Small intestine (tissue), 16 donors: ENCODE data around the gene AMOT. TPM values are rescaled to one million over a fixed set of nuclear protein-coding genes. Genes with fewer than 3 reads are reported as not detected.
A peak's percentile ranks its signal among the peaks of the same experiment; 100 is the strongest.

Experiments used
- DNase-seq, 2 donors: peaks; one replicate each; pipeline versions ENCODE4 v3.0.0 to v3.0.0-alpha.2; 2013
- FAIRE-seq: peaks from 2 replicates; lab custom pipeline; 2012; peaks lifted over from hg19 to GRCh38; lab: Jason Lieb, UNC
- H3K27ac ChIP-seq, 3 donors: one replicate each; pipeline ENCODE4 v1.5.1; 2013; ENCODE audit warnings: low read length in 2 of 3, mild to moderate bottlenecking in 2 of 3, control low read depth in 1 of 3, inconsistent platforms in 1 of 3, low read depth in 1 of 3, moderate library complexity in 1 of 3
- H3K27me3 ChIP-seq, 3 donors: one replicate each; pipeline ENCODE4 v1.6.1; 2013; ENCODE audit warnings: low read length in 3 of 3, inconsistent platforms in 1 of 3; ENCODE audit not compliant: control insufficient read depth in 3 of 3, insufficient read depth in 3 of 3
- H3K36me3 ChIP-seq, 3 donors: one replicate each; pipeline ENCODE4 v1.6.1; 2013; ENCODE audit warnings: low read length in 3 of 3, inconsistent platforms in 1 of 3, low read depth in 1 of 3, mild to moderate bottlenecking in 1 of 3, moderate library complexity in 1 of 3; ENCODE audit not compliant: control insufficient read depth in 3 of 3, insufficient read depth in 2 of 3
- H3K4me1 ChIP-seq, 3 donors: one replicate each; pipeline ENCODE4 v1.6.1; 2013; ENCODE audit warnings: low read length in 2 of 3, inconsistent platforms in 1 of 3, low read depth in 1 of 3, mild to moderate bottlenecking in 1 of 3, moderate library complexity in 1 of 3; ENCODE audit not compliant: control insufficient read depth in 3 of 3, insufficient read depth in 2 of 3
- H3K4me3 ChIP-seq, 3 donors: one replicate each; pipeline ENCODE4 v1.5.1; 2013; ENCODE audit warnings: low read length in 3 of 3, control low read depth in 1 of 3, inconsistent platforms in 1 of 3, low read depth in 1 of 3, mild to moderate bottlenecking in 1 of 3, moderate library complexity in 1 of 3
- H3K9me3 ChIP-seq, 2 donors: one replicate each; pipeline ENCODE4 v1.6.1; 2013; ENCODE audit warnings: low read depth in 1 of 2, low read length in 1 of 2; ENCODE audit not compliant: control insufficient read depth in 2 of 2, insufficient read depth in 1 of 2
- WGBS, 3 donors: extraction: QIAGEN DNeasy Blood & Tissue Kit; methylation state at CpG; one replicate each; pipeline ENCODE4 v1.1.7; 2013; 5-methylcytosine and 5-hydroxymethylcytosine counted together
- long read RNA-seq, 10 donors: transcript quantifications; one replicate each; lab custom pipeline, GENCODE V29; 2026
- polyA plus RNA-seq, 4 donors: library from polyadenylated mRNA; stranded (reverse) in 3 of 4; unstranded in 1 of 4; fragments of 200-250 nt in 3 of 4; fragments of 120-200 nt in 1 of 4; gene quantifications; one replicate each; pipeline versions ENCODE4 v1.2.1 to v1.2.3, GENCODE V29; 2013
- donor health status: healthy with polysubstance abuse.
- donor health status: control.
- donor health status: control.
- donor health status: Bipolar disorder and iron deficiency.
- donor health status: healthy.

AMOT gene, protein sequence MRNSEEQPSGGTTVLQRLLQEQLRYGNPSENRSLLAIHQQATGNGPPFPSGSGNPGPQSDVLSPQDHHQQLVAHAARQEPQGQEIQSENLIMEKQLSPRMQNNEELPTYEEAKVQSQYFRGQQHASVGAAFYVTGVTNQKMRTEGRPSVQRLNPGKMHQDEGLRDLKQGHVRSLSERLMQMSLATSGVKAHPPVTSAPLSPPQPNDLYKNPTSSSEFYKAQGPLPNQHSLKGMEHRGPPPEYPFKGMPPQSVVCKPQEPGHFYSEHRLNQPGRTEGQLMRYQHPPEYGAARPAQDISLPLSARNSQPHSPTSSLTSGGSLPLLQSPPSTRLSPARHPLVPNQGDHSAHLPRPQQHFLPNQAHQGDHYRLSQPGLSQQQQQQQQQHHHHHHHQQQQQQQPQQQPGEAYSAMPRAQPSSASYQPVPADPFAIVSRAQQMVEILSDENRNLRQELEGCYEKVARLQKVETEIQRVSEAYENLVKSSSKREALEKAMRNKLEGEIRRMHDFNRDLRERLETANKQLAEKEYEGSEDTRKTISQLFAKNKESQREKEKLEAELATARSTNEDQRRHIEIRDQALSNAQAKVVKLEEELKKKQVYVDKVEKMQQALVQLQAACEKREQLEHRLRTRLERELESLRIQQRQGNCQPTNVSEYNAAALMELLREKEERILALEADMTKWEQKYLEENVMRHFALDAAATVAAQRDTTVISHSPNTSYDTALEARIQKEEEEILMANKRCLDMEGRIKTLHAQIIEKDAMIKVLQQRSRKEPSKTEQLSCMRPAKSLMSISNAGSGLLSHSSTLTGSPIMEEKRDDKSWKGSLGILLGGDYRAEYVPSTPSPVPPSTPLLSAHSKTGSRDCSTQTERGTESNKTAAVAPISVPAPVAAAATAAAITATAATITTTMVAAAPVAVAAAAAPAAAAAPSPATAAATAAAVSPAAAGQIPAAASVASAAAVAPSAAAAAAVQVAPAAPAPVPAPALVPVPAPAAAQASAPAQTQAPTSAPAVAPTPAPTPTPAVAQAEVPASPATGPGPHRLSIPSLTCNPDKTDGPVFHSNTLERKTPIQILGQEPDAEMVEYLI
- 10 to 100 TPM in 1 of 4 donors, 1 to 10 TPM in 3; 2.4 to 33.7 (median 4.6) TPM for polyA plus RNA-seq
- long read RNA-seq, donor 1, partial matches to known transcripts, result 8 of 9 reads
- long read RNA-seq, donor 1, other reads (novel, unspliced or antisense), result 0 of 9 reads
- long read RNA-seq, donor 2, result 0 reads
- long read RNA-seq, donor 3, result 0 reads
- long read RNA-seq, donor 4, result 0 reads
- long read RNA-seq, donor 5, result 0 reads
- long read RNA-seq, donor 6, partial matches to known transcripts, result 0 of 3 reads
- long read RNA-seq, donor 6, other reads (novel, unspliced or antisense), result 0 of 3 reads
- long read RNA-seq, donor 7, partial matches to known transcripts, result 0 of 1 reads
- long read RNA-seq, donor 7, other reads (novel, unspliced or antisense), result 0 of 1 reads
- long read RNA-seq, donor 8, result 0 reads
- long read RNA-seq, donor 9, result 0 reads
- long read RNA-seq, donor 10, partial matches to known transcripts, result 6 of 9 reads
- long read RNA-seq, donor 10, other reads (novel, unspliced or antisense), result 0 of 9 reads

DNA sequence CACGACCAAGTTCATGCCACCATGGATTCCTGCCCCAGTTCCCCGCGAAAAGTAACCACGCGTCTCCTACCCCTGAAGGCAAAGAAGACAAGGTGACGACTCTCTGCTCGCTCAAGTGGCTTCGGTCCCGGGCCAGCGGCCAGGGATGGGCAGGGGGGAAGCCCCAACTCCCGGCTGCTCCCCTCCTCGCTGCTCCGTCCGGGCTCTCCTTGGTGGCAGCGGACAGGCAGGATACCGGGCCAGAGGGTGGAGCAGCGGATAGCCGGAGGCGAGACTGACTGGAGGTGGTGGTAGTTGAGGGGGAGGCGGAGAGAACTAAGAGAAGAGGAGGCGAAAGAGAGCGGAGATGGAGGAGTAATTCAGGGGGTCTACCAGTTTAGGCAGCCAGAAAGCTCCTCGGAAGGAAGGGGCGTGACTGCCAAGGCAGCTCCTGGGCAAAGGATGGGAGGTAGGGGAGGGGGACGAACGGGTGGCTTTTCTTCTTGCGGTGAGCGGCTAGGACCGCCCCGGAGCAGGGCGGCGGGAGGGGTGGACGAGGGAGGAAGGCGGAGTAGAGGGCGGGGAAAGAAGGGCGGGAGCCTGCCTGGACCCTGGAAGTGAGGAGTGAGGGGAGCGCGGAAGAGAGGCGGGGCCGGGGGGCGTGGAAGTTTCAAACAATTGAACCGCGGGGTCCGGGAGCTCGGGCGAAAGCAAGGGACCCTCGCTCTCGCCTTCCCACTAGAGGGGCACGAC, at the start of gene AMOT:
Gene AMOT (minus strand): TSS at position 450 of the 732 bp plus-strand sequence. CDS start 17,705 bp downstream, outside the sequence.
- H3K4me3 ChIP-seq, result peak within 1 kb of the TSS; percentile 46 to 85 (median 55)
- 1 to 26% (median 4%) methylated on average over 29 to 49 of the region's 49 CpGs for WGBS, 3 donors
- H3K36me3 ChIP-seq, result no peaks in the 10 kb centered on the region
- FAIRE-seq, result no peak
- H3K27ac ChIP-seq, result peak within 1 kb of the TSS; percentile 46 to 94 (median 85)
- no peaks in the 10 kb centered on the region for H3K27me3 ChIP-seq
- no peaks in the 10 kb centered on the region for H3K9me3 ChIP-seq
- DNase-seq, result peak; percentile 77 to 88
- H3K4me1 ChIP-seq, result peaks cover 0 to 13% (median 0%) of the 10 kb centered on the region in 3 donors

DNA sequence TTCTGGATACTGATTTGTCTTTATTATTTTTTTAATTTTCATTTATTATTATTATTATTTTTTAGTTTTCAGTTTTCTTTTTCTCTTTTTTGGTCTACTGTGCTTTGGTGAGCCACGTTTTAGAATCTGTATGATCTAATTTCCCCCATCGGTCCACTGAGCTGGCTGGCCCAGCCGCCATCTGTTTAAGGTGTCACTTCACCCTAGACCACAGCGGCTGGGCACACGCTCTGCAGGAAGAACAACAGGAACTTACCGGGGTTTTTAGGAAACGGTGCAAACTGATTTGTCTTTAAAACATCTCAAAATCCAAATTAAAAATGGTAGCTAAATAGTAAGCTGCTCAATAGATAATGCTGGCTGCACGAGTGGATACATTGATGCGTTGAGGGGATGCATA, 48.8 kb upstream of the AMOT start:
- H3K4me3 ChIP-seq, result no peak overlapping the region
- WGBS, 3 donors, result 60 to 76% (median 62%) methylated on average over 9 of the region's 9 CpGs
- no peaks in the 10 kb centered on the region for H3K4me1 ChIP-seq
- no peak overlapping the region for H3K27ac ChIP-seq
- FAIRE-seq, result peak; percentile 36
- no peaks in the 10 kb centered on the region for H3K27me3 ChIP-seq
- DNase-seq, result no peak
- no peaks in the 10 kb centered on the region for H3K36me3 ChIP-seq
- H3K9me3 ChIP-seq, result no peaks in the 10 kb centered on the region

DNA sequence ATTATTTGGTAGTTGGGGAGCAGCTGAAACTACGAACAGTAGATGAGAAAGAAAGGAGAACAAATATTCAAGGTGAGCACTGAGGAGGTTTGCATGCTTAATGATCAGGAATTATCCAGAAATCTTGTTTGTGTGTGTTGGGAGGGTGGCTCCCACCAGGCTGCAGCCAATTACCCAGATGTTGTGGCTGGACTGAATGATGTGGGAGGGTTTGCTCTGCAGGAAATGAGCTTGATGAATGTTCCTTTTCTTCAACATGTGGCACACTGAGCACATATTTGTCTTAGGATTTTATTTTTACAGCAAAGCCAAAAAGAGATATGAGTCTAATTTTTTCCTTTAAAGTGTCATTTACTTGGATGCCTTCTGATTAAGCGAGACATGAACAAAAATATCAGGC, 48.3 kb upstream of the AMOT start:
- H3K27ac ChIP-seq, result no peak overlapping the region
- no peak for FAIRE-seq
- 50 to 74% (median 71%) methylated on average over 2 of the region's 2 CpGs for WGBS, 3 donors
- H3K9me3 ChIP-seq, result no peaks in the 10 kb centered on the region
- H3K4me3 ChIP-seq, result no peak overlapping the region
- no peaks in the 10 kb centered on the region for H3K27me3 ChIP-seq
- H3K36me3 ChIP-seq, result no peaks in the 10 kb centered on the region
- DNase-seq, result no peak
- no peaks in the 10 kb centered on the region for H3K4me1 ChIP-seq

DNA sequence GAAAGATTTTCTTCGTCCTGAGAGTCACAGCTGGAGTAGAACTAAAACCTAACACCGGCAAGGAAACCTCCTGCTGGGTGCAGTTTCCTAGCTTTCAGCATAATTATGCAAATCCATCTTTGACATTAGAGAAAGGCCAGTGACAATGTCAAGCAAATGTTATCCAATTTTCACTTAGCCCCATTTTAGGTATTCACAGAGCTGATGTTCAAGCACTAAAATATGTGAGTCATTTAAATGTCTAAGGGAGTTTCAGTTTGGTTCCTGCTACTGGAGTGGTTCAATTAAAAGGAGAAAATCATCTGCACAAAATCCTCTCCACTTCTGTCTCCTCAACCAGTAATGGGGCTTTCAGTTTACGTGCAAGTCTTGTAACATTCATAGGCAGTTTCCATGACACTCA, 37.1 kb upstream of the AMOT start:
- Histone ChIP-seq H3K27ac (peak overlapping the region in 1 of 3 donors; percentile 14), H3K36me3 (no peaks in the 10 kb centered on the region), H3K4me3 (no peak overlapping the region), H3K4me1 (peaks cover 0 to 4% (median 0%) of the 10 kb centered on the region in 3 donors), H3K27me3 (no peaks in the 10 kb centered on the region), H3K9me3 (no peaks in the 10 kb centered on the region)
- WGBS, 3 donors, result 20 to 57% (median 35%) methylated on average over 3 of the region's 3 CpGs
- FAIRE-seq (no peak), DNase-seq (no peak)

DNA sequence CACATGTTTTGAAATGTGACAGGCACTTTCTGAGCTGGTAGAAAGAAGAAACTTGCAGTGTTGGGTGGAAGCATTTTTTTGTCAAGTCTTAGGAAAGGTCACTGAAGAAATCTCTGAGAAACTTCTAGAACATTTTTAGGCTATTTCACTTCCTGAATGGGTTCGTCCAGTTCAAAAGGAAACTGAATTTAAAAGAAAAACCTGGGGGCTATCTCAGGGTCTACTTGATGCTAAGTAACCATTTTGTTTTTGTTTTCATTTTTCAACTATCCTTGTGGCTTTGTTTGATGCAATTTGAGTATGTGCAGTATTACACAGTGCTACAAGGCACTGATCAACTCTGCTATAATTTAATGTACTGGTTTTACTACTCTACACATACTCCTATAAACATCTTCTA, 34.0 kb upstream of the AMOT start:
- Histone ChIP-seq H3K4me3 (no peak overlapping the region), H3K27me3 (no peaks in the 10 kb centered on the region), H3K9me3 (no peaks in the 10 kb centered on the region), H3K27ac (no peak overlapping the region), H3K36me3 (no peaks in the 10 kb centered on the region), H3K4me1 (peaks cover 0 to 4% (median 0%) of the 10 kb centered on the region in 3 donors)
- FAIRE-seq (no peak), DNase-seq (no peak)
- WGBS, 3 donors, result 28 to 73% (median 36%) methylated on average over 1 of the region's 1 CpG

DNA sequence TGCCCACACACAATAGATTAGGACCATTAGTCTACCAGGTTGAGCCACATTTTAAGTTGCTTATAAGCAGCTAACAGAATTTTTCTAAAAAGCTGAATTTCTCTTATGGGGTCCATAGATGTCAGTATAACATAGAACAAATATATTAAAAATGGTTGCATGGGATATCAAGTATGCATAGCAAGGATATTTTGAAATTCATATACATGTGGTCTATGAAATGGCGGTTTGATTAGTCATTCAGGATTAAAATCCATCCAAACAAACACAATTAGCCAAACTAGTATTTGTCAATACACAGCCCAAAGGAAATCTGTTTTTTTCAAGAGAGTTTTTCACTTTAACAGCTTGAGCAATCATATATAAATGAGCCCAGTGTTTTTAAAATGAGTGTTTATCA, 33.5 kb upstream of the AMOT start:
- Histone ChIP-seq H3K4me1 (peaks cover 0 to 4% (median 0%) of the 10 kb centered on the region in 3 donors), H3K36me3 (no peaks in the 10 kb centered on the region), H3K9me3 (no peaks in the 10 kb centered on the region), H3K27me3 (no peaks in the 10 kb centered on the region), H3K27ac (no peak overlapping the region), H3K4me3 (no peak overlapping the region)
- FAIRE-seq (no peak), DNase-seq (no peak)
- WGBS, 3 donors, result 57 to 79% (median 66%) methylated on average over 1 of the region's 1 CpG

DNA sequence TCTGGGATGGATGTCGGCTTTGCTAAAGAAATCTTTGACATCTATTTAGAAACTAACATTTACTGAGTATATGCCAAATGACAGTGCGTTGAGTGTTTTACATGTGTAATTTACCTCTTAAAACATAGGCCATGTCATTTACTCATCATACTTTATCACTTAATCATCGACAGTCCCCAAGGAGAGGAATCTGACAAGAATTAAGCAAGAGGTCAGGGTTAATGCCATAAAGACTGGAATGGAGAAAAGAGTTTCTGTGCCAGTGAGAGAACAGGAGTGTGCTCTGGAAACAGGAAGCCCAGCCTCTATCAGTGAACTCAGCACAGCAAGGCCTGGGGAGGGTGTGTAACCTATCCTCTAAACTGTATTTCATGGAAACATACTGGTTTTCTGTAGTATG, 28.0 kb upstream of the AMOT start:
- no peaks in the 10 kb centered on the region for H3K27me3 ChIP-seq
- no peak overlapping the region for H3K27ac ChIP-seq
- FAIRE-seq (no peak), DNase-seq (no peak)
- no peaks in the 10 kb centered on the region for H3K36me3 ChIP-seq
- no peaks in the 10 kb centered on the region for H3K9me3 ChIP-seq
- H3K4me1 ChIP-seq, result peaks cover 0 to 4% (median 0%) of the 10 kb centered on the region in 3 donors
- H3K4me3 ChIP-seq, result no peak overlapping the region
- WGBS, 3 donors, result 77 to 88% (median 77%) methylated on average over 3 of the region's 3 CpGs
